Measurements from ENCODE around the gene SECTM1.

GRCh38 chr17:82327757-82328140 lies 5.8 kb downstream of the SECTM1 start:
- TF ChIP-seq OSR1 (CRISPR knock-in tag; IDR thresholded peaks at IDR 0.05) = no peak
- no peak for TF ChIP-seq CSDC2 (CRISPR knock-in tag; IDR thresholded peaks at IDR 0.05)
- TF ChIP-seq, protein P1, sequence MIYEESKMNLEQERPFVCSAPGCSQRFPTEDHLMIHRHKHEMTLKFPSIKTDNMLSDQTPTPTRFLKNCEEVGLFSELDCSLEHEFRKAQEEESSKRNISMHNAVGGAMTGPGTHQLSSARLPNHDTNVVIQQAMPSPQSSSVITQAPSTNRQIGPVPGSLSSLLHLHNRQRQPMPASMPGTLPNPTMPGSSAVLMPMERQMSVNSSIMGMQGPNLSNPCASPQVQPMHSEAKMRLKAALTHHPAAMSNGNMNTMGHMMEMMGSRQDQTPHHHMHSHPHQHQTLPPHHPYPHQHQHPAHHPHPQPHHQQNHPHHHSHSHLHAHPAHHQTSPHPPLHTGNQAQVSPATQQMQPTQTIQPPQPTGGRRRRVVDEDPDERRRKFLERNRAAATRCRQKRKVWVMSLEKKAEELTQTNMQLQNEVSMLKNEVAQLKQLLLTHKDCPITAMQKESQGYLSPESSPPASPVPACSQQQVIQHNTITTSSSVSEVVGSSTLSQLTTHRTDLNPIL (CRISPR knock-in tag; IDR thresholded peaks at IDR 0.05; ENCODE audit: low read depth) = no peak
- no peak for TF ChIP-seq BACH2 (CRISPR knock-in tag; IDR thresholded peaks at IDR 0.05; ENCODE audit: borderline replicate concordance)
- TF ChIP-seq, protein P2, sequence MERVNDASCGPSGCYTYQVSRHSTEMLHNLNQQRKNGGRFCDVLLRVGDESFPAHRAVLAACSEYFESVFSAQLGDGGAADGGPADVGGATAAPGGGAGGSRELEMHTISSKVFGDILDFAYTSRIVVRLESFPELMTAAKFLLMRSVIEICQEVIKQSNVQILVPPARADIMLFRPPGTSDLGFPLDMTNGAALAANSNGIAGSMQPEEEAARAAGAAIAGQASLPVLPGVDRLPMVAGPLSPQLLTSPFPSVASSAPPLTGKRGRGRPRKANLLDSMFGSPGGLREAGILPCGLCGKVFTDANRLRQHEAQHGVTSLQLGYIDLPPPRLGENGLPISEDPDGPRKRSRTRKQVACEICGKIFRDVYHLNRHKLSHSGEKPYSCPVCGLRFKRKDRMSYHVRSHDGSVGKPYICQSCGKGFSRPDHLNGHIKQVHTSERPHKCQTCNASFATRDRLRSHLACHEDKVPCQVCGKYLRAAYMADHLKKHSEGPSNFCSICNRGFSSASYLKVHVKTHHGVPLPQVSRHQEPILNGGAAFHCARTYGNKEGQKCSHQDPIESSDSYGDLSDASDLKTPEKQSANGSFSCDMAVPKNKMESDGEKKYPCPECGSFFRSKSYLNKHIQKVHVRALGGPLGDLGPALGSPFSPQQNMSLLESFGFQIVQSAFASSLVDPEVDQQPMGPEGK (CRISPR knock-in tag; IDR thresholded peaks at IDR 0.05; ENCODE audit: borderline replicate concordance) = no peak
- TF ChIP-seq POU6F1 (CRISPR knock-in tag; IDR thresholded peaks at IDR 0.05; ENCODE audit: borderline replicate concordance, low read depth) = no peak
- no peak for TF ChIP-seq RARB (CRISPR knock-in tag; IDR thresholded peaks at IDR 0.05)
- no peak for TF ChIP-seq CSRNP3 (CRISPR knock-in tag; IDR thresholded peaks at IDR 0.05)
- TF ChIP-seq PPARA (CRISPR knock-in tag; IDR thresholded peaks at IDR 0.05; ENCODE audit: borderline replicate concordance) = no peak
